Natural killer cell (primary cell): ENCODE measurements around the gene PCSK9. TPM values are rescaled to one million over a fixed set of nuclear protein-coding genes. Genes with fewer than 3 reads are reported as not detected.

Experiments
- ATAC-seq, 3 donors: fragments of 150-1000 bp in 2 of 3; fragments of 200-7000 bp in 1 of 3; cut with Tn5 transposase; 1 replicate in 1 of 3; 2 replicates in 2 of 3; pipeline ENCODE4 v1.10.0; 2021; ENCODE audit warnings: mild to moderate bottlenecking in 2 of 3, moderate library complexity in 2 of 3
- DNase-seq, 2 donors: peaks; one replicate each; pipeline versions ENCODE4 v3.0.0 to v3.0.0-alpha.2; 2013 to 2021; ENCODE audit warnings: mixed read lengths in 1 of 2
- H3K27ac ChIP-seq: one replicate; pipeline ENCODE4 v1.5.1; 2013; ENCODE audit warnings: mild to moderate bottlenecking, low read length
- H3K27me3 ChIP-seq: one replicate; pipeline ENCODE4 v1.6.1; 2013; ENCODE audit warnings: low read length; ENCODE audit not compliant: control insufficient read depth, insufficient read depth
- H3K36me3 ChIP-seq: one replicate; pipeline ENCODE4 v1.6.1; 2013; ENCODE audit warnings: low read length; ENCODE audit not compliant: control insufficient read depth, insufficient read depth
- H3K4me1 ChIP-seq: one replicate; pipeline ENCODE4 v1.6.1; 2013; ENCODE audit warnings: low read length; ENCODE audit not compliant: control insufficient read depth, insufficient read depth
- H3K4me3 ChIP-seq: one replicate; pipeline ENCODE4 v1.5.1; 2013; ENCODE audit warnings: low read length
- H3K9me3 ChIP-seq: one replicate; pipeline ENCODE4 v1.6.1; 2013; ENCODE audit warnings: low read length; ENCODE audit not compliant: control insufficient read depth, insufficient read depth
- H3K27ac Mint-ChIP-seq, 2 donors: one replicate each; pipeline ENCODE4 v1.8.0; 2022; ENCODE audit warnings: mild to moderate bottlenecking in 2 of 2, mixed read lengths in 2 of 2, moderate library complexity in 1 of 2
- H3K27me3 Mint-ChIP-seq, 2 donors: one replicate each; pipeline ENCODE4 v1.8.0; 2022; ENCODE audit warnings: low read depth in 2 of 2, mixed read lengths in 2 of 2
- H3K36me3 Mint-ChIP-seq: one replicate; pipeline ENCODE4 v1.8.0; 2022; ENCODE audit warnings: mixed read lengths
- H3K4me1 Mint-ChIP-seq, 2 donors: one replicate each; pipeline ENCODE4 v1.8.0; 2022; ENCODE audit warnings: mixed read lengths in 2 of 2
- H3K4me3 Mint-ChIP-seq: one replicate; pipeline ENCODE4 v1.8.0; 2022; ENCODE audit warnings: mild to moderate bottlenecking, moderate library complexity, mixed read lengths
- H3K9me3 Mint-ChIP-seq, 2 donors: one replicate each; pipeline ENCODE4 v1.8.0; 2022; ENCODE audit warnings: mixed read lengths in 2 of 2
- WGBS: methylation state at CpG from one replicate; pipeline ENCODE4 v1.1.7; 2013; ENCODE audit warnings: missing lambda C conversion rate; ENCODE audit not compliant: insufficient coverage; 5-methylcytosine and 5-hydroxymethylcytosine counted together
- intact Hi-C: fragments of 100-400 bp; cut with micrococcal nuclease; formaldehyde crosslinking; loops from one replicate; pipeline ENCODE4 v1.14.2; 2022
- total RNA-seq, 4 donors: library from RNA; stranded (reverse); fragments of 120-200 nt in 1 of 4; gene quantifications; one replicate each; pipeline versions ENCODE4 v1.2.3 to v1.2.4, GENCODE V29; 2013 to 2022
- TF ChIP-seq, protein P1 (sequence below): fragments of 200-600 bp; IDR thresholded peaks from one replicate; pipeline ENCODE4 v1.8.0; 2022; ENCODE audit warnings: antibody characterized with exemption

Gene PCSK9
- total RNA-seq, 3 donors from 2014 or later (not counting 1 experiment from before 2014, with no cell fraction given) = not detected

DNA sequence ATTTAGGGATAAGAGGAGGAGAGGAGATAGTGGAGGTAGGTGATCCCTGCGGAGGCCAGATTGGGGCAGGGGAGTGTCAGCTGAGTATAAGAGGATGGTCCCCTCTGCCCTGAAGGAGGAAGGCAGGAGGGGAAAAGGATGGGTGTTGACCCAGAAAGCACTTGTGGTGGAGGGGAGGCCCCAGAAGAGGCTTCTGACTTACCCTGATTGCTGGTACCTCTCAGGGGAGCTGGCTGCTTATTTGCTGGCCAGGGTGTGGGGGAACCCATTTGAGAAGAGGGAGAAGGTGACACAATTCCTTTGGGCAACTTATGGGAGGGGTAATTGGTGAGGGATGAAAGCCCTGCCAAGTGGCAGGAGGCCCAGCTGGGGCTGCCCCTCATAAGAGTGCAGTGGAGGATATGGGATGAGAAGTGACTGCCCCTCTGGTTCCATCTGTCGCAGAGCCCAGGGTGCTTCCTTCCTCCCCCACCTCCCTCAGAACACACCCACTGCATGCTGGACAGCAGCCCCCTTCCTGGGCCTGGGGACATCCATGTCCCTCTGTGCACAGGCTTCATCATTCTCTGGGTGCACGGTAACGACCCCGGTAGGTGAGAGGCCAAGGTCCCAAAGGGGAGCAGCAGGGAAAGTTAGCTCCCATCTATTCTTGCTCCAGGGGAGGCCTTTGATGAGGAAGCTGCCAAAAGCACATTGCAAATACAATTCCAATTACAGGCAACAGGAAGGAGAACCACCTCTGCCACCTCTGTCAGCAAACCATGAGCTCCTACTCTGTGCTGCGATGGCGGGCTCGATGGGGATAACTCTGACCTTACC lies 1.4 kb upstream of the PCSK9 start:
- Histone ChIP-seq H3K36me3 (no peaks in the 10 kb centered on the region), H3K9me3 (no peaks in the 10 kb centered on the region), H3K27ac (no peak overlapping the region), H3K4me1 (no peaks in the 10 kb centered on the region), H3K4me3 (no peak overlapping the region), H3K27me3 (peaks cover 8% of the 10 kb centered on the region)
- Mint-ChIP-seq H3K4me3 (no peak overlapping the region), H3K27me3 (peaks cover 58 to 90% of the 10 kb centered on the region in 2 donors), H3K36me3 (no peaks in the 10 kb centered on the region), H3K27ac (no peak overlapping the region), H3K9me3 (no peaks in the 10 kb centered on the region), H3K4me1 (peaks cover 0 to 7% of the 10 kb centered on the region in 2 donors)
- intact Hi-C loops = no loop called here
- no peak for DNase-seq
- 80% methylated on average over 8 of the region's 8 CpGs for WGBS
- ATAC-seq = no peak
- TF ChIP-seq, protein P1, sequence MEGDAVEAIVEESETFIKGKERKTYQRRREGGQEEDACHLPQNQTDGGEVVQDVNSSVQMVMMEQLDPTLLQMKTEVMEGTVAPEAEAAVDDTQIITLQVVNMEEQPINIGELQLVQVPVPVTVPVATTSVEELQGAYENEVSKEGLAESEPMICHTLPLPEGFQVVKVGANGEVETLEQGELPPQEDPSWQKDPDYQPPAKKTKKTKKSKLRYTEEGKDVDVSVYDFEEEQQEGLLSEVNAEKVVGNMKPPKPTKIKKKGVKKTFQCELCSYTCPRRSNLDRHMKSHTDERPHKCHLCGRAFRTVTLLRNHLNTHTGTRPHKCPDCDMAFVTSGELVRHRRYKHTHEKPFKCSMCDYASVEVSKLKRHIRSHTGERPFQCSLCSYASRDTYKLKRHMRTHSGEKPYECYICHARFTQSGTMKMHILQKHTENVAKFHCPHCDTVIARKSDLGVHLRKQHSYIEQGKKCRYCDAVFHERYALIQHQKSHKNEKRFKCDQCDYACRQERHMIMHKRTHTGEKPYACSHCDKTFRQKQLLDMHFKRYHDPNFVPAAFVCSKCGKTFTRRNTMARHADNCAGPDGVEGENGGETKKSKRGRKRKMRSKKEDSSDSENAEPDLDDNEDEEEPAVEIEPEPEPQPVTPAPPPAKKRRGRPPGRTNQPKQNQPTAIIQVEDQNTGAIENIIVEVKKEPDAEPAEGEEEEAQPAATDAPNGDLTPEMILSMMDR = no peak

DNA sequence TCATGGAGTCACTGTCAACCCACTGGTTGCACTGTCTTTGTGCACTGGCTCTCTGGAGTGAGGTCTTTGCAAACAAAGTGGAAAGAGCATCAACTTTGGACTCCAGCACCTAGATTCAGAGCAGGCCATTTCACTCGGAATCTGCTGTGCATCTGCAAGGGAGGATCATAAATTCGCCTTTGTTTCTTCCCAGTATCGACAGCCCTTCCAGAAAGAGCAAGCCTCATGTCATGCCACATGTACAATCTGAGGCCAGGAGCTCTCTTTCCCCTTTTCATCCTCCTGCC lies 853 bp upstream of the PCSK9 start:
- H3K4me3 Mint-ChIP-seq = no peak overlapping the region
- no peaks in the 10 kb centered on the region for H3K9me3 Mint-ChIP-seq
- intact Hi-C loops = no loop called here
- H3K27ac Mint-ChIP-seq = no peak overlapping the region
- no peaks in the 10 kb centered on the region for H3K36me3 ChIP-seq
- no peaks in the 10 kb centered on the region for H3K36me3 Mint-ChIP-seq
- DNase-seq (no peak), ATAC-seq (no peak)
- H3K27ac ChIP-seq = no peak overlapping the region
- H3K27me3 ChIP-seq = peaks cover 8% of the 10 kb centered on the region
- TF ChIP-seq, protein P1 = no peak
- 81% methylated on average over 3 of the region's 3 CpGs for WGBS
- H3K9me3 ChIP-seq = no peaks in the 10 kb centered on the region
- peaks cover 0 to 7% of the 10 kb centered on the region in 2 donors for H3K4me1 Mint-ChIP-seq
- H3K4me3 ChIP-seq = no peak overlapping the region
- peaks cover 53 to 87% of the 10 kb centered on the region in 2 donors for H3K27me3 Mint-ChIP-seq
- no peaks in the 10 kb centered on the region for H3K4me1 ChIP-seq

DNA sequence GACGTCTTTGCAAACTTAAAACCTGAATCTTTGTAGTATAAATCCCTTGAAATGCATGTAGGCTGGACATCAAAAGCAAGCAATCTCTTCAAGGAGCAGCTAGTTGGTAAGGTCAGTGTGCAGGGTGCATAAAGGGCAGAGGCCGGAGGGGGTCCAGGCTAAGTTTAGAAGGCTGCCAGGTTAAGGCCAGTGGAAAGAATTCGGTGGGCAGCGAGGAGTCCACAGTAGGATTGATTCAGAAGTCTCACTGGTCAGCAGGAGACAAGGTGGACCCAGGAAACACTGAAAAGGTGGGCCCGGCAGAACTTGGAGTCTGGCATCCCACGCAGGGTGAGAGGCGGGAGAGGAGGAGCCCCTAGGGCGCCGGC lies 390 bp upstream of the PCSK9 start:
- H3K27ac ChIP-seq = no peak overlapping the region
- TF ChIP-seq, protein P1 = no peak
- peaks cover 51 to 85% of the 10 kb centered on the region in 2 donors for H3K27me3 Mint-ChIP-seq
- no peak for ATAC-seq
- no peak overlapping the region for H3K27ac Mint-ChIP-seq
- no peaks in the 10 kb centered on the region for H3K36me3 Mint-ChIP-seq
- WGBS = 44% methylated on average over 9 of the region's 9 CpGs
- no peak overlapping the region for H3K4me3 Mint-ChIP-seq
- peaks cover 8% of the 10 kb centered on the region for H3K27me3 ChIP-seq
- no peak for DNase-seq
- no peaks in the 10 kb centered on the region for H3K9me3 ChIP-seq
- no peaks in the 10 kb centered on the region for H3K4me1 ChIP-seq
- no peaks in the 10 kb centered on the region for H3K36me3 ChIP-seq
- no peaks in the 10 kb centered on the region for H3K9me3 Mint-ChIP-seq
- intact Hi-C loops = no loop called here
- H3K4me1 Mint-ChIP-seq = peaks cover 0 to 7% of the 10 kb centered on the region in 2 donors
- no peak overlapping the region for H3K4me3 ChIP-seq
